ENCODE measurements around the gene JARID2.
"Not testable (repeated sequence)": the region's sequence is repeated elsewhere in the genome, so short reads cannot be mapped to it uniquely, and the experiment has no call there.

JARID2 gene

GRCh38 chr6:15296735-15297134 is 50.9 kb downstream of the JARID2 start:
- Histone ChIP-seq H3K9me3 (ENCODE audit: low read length) (no peaks in the 10 kb centered on the region), H3K36me3 (ENCODE audit: insufficient read depth, low read length) (no peaks in the 10 kb centered on the region), H3K27me3 (ENCODE audit: control insufficient read depth in 1 of 2, insufficient read depth in 2 of 2, low read length in 2 of 2) (no peaks in the 10 kb centered on the region), H3K27ac (ENCODE audit: low read depth, low read length) (no peak overlapping the region), H3K9ac (ENCODE audit: low read length) (no peak overlapping the region), H3K4me3 (ENCODE audit: low read depth in 1 of 2, low read length in 2 of 2) (no peak overlapping the region), H3K4me1 (ENCODE audit: insufficient read depth, low read length) (peaks cover 21% of the 10 kb centered on the region)

DNA sequence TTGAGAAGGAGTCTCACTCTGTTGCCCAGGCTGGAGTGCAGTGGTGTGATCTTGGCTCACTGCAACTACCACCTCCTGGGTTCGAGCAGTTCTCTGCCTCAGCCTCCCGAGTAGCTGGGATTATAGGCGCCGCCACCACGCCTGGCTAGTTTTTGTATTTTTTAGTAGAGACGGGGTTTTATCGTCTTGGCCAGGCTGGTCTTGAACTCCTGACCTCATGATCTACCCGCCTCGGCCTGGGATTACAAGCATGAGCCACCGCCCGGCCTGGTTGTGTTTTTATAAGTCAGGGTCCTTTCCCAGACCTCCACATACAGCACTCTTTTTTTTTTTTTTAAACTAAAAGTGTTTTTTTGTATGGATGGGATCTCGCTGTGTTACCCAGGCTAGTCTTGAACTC is 51.3 kb downstream of the JARID2 start:
- not testable (repeated sequence) for H3K27ac ChIP-seq (ENCODE audit: low read depth, low read length); H3K4me3 ChIP-seq (ENCODE audit: low read depth in 1 of 2, low read length in 2 of 2); H3K9me3 ChIP-seq (ENCODE audit: low read length); H3K36me3 ChIP-seq (ENCODE audit: insufficient read depth, low read length); H3K27me3 ChIP-seq (ENCODE audit: control insufficient read depth in 1 of 2, insufficient read depth in 2 of 2, low read length in 2 of 2); H3K9ac ChIP-seq (ENCODE audit: low read length)
- H3K4me1 ChIP-seq (ENCODE audit: insufficient read depth, low read length), result peaks cover 21% of the 10 kb centered on the region

GRCh38 chr6:15297895-15298590 is 52.2 kb downstream of the JARID2 start:
- Histone ChIP-seq H3K9ac (ENCODE audit: low read length) (no peak overlapping the region), H3K27me3 (ENCODE audit: control insufficient read depth in 1 of 2, insufficient read depth in 2 of 2, low read length in 2 of 2) (no peaks in the 10 kb centered on the region), H3K27ac (ENCODE audit: low read depth, low read length) (no peak overlapping the region), H3K4me1 (ENCODE audit: insufficient read depth, low read length) (peaks cover 19% of the 10 kb centered on the region), H3K9me3 (ENCODE audit: low read length) (no peaks in the 10 kb centered on the region), H3K4me3 (ENCODE audit: low read depth in 1 of 2, low read length in 2 of 2) (no peak overlapping the region), H3K36me3 (ENCODE audit: insufficient read depth, low read length) (no peaks in the 10 kb centered on the region)

DNA sequence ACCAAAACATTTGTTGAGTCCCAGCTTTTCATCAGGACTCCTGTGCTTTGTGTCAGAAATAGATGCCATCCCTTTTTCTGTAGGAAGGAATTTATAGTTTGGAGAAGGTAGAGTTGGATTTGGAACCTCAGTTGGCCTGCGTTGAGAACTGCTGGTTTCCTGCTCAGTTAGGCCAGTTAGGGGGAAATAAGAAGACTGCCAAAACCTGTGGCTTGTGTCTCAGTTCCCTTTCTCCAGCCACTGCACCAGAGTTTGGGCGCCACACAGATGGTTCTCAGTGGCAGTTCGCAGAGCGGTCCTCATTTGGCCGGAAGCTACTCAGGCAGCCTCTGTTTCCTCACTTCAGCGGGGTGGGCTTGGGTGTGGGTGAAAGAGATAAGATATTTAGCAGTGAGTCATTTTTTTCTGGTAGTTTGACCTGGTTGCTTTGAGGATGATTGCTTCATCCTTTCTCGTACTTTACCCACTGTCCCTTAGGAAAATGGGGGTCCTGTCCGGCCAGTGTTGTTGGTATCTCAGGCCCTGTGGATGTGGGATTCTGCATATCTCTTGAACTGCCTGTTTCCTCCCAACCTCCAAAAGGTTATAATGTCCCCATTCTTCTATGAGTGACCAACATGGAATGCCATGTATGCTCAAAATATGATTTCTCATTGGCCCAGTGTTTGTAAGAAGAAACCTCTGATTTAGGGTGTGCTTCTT is 53.7 kb downstream of the JARID2 start:
- no peaks in the 10 kb centered on the region for H3K36me3 ChIP-seq (ENCODE audit: insufficient read depth, low read length)
- H3K27ac ChIP-seq (ENCODE audit: low read depth, low read length), result no peak overlapping the region
- peaks cover 25% of the 10 kb centered on the region for H3K4me1 ChIP-seq (ENCODE audit: insufficient read depth, low read length)
- H3K9ac ChIP-seq (ENCODE audit: low read length), result no peak overlapping the region
- no peak overlapping the region for H3K4me3 ChIP-seq (ENCODE audit: low read depth in 1 of 2, low read length in 2 of 2)
- no peaks in the 10 kb centered on the region for H3K9me3 ChIP-seq (ENCODE audit: low read length)
- no peaks in the 10 kb centered on the region for H3K27me3 ChIP-seq (ENCODE audit: control insufficient read depth in 1 of 2, insufficient read depth in 2 of 2, low read length in 2 of 2)

DNA sequence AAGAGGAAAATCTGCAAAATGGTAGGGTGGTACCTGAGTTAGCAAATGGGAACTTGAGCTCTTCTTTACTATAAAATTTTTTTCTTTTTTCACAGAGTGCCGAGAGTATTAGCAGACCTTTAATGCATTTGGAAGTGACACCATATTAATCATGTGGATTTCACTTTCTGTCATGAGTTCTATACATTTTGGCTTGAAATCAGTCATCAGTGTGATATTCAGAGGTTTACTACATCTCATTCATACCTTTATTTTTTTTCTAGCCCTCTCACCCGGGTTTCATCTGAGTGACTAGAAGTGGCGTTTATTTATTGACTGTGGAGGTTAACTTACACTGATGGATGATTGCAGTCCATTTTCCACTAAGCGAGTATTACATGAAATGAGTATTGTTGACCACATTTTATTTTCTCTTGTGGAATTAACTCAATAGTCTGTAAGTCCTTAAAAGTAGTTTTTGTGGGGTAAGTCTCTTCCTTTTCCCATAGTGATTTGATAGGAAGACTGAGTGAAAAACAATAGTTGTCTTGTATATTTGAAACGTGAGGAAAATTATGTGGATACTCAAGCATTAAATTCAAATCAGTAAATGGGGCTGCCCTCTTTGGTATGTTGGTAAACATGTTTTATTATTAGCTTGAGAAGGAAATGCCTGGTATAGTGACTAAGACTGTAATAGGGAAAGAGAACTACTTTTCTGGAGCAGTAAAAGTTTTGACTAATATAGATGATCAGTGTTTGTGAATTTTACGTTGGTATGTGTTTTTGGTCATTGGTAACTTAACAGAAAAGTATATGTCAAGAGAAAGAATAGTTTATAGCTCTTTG is 55.5 kb downstream of the JARID2 start:
- Histone ChIP-seq H3K27ac (ENCODE audit: low read depth, low read length) (no peak overlapping the region), H3K27me3 (ENCODE audit: control insufficient read depth in 1 of 2, insufficient read depth in 2 of 2, low read length in 2 of 2) (no peaks in the 10 kb centered on the region), H3K4me1 (ENCODE audit: insufficient read depth, low read length) (peaks cover 32% of the 10 kb centered on the region), H3K36me3 (ENCODE audit: insufficient read depth, low read length) (no peaks in the 10 kb centered on the region), H3K9me3 (ENCODE audit: low read length) (no peaks in the 10 kb centered on the region), H3K9ac (ENCODE audit: low read length) (no peak overlapping the region), H3K4me3 (ENCODE audit: low read depth in 1 of 2, low read length in 2 of 2) (no peak overlapping the region)

GRCh38 chr6:15303162-15303919 is 57.5 kb downstream of the JARID2 start:
- Histone ChIP-seq H3K36me3 (ENCODE audit: insufficient read depth, low read length) (no peaks in the 10 kb centered on the region), H3K4me1 (ENCODE audit: insufficient read depth, low read length) (peaks cover 39% of the 10 kb centered on the region), H3K4me3 (ENCODE audit: low read depth in 1 of 2, low read length in 2 of 2) (no peak overlapping the region), H3K9ac (ENCODE audit: low read length) (no peak overlapping the region), H3K9me3 (ENCODE audit: low read length) (no peaks in the 10 kb centered on the region), H3K27ac (ENCODE audit: low read depth, low read length) (no peak overlapping the region), H3K27me3 (ENCODE audit: control insufficient read depth in 1 of 2, insufficient read depth in 2 of 2, low read length in 2 of 2) (no peaks in the 10 kb centered on the region)

GRCh38 chr6:15303920-15304291 is 58.0 kb downstream of the JARID2 start:
- no peak overlapping the region for H3K27ac ChIP-seq (ENCODE audit: low read depth, low read length)
- no peaks in the 10 kb centered on the region for H3K27me3 ChIP-seq (ENCODE audit: control insufficient read depth in 1 of 2, insufficient read depth in 2 of 2, low read length in 2 of 2)
- H3K4me1 ChIP-seq (ENCODE audit: insufficient read depth, low read length), result peaks cover 45% of the 10 kb centered on the region
- no peak overlapping the region for H3K9ac ChIP-seq (ENCODE audit: low read length)
- H3K36me3 ChIP-seq (ENCODE audit: insufficient read depth, low read length), result no peaks in the 10 kb centered on the region
- H3K9me3 ChIP-seq (ENCODE audit: low read length), result no peaks in the 10 kb centered on the region
- H3K4me3 ChIP-seq (ENCODE audit: low read depth in 1 of 2, low read length in 2 of 2), result no peak overlapping the region

- Histone ChIP-seq H3K27me3 (ENCODE audit: control insufficient read depth in 1 of 2, insufficient read depth in 2 of 2, low read length in 2 of 2) (no peaks in the 10 kb centered on the region), H3K27ac (ENCODE audit: low read depth, low read length) (no peak overlapping the region), H3K9me3 (ENCODE audit: low read length) (no peaks in the 10 kb centered on the region), H3K4me3 (ENCODE audit: low read depth in 1 of 2, low read length in 2 of 2) (no peak overlapping the region), H3K4me1 (ENCODE audit: insufficient read depth, low read length) (peaks cover 41% of the 10 kb centered on the region), H3K36me3 (ENCODE audit: insufficient read depth, low read length) (no peaks in the 10 kb centered on the region), H3K9ac (ENCODE audit: low read length) (no peak overlapping the region)
These were observed 58.6 kb downstream of the JARID2 start for GRCh38 chr6:15304337-15305042.

GRCh38 chr6:15305496-15305895 is 59.6 kb downstream of the JARID2 start:
- peaks cover 35% of the 10 kb centered on the region for H3K4me1 ChIP-seq (ENCODE audit: insufficient read depth, low read length)

GRCh38 chr6:15305909-15306308 is 60.0 kb downstream of the JARID2 start:
- Histone ChIP-seq H3K36me3 (ENCODE audit: insufficient read depth, low read length) (no peaks in the 10 kb centered on the region), H3K4me1 (ENCODE audit: insufficient read depth, low read length) (peaks cover 38% of the 10 kb centered on the region), H3K27me3 (ENCODE audit: control insufficient read depth in 1 of 2, insufficient read depth in 2 of 2, low read length in 2 of 2) (no peaks in the 10 kb centered on the region), H3K4me3 (ENCODE audit: low read depth in 1 of 2, low read length in 2 of 2) (no peak overlapping the region), H3K9ac (ENCODE audit: low read length) (no peak overlapping the region), H3K27ac (ENCODE audit: low read depth, low read length) (no peak overlapping the region), H3K9me3 (ENCODE audit: low read length) (no peaks in the 10 kb centered on the region)

More at GRCh38 chr6:15305496-15305895, 59.6 kb downstream of the JARID2 start:
- no peak overlapping the region for H3K27ac ChIP-seq (ENCODE audit: low read depth, low read length)
- no peak overlapping the region for H3K9ac ChIP-seq (ENCODE audit: low read length)
- H3K27me3 ChIP-seq (ENCODE audit: control insufficient read depth in 1 of 2, insufficient read depth in 2 of 2, low read length in 2 of 2), result no peaks in the 10 kb centered on the region
- H3K9me3 ChIP-seq (ENCODE audit: low read length), result no peaks in the 10 kb centered on the region
- no peak overlapping the region for H3K4me3 ChIP-seq (ENCODE audit: low read depth in 1 of 2, low read length in 2 of 2)
- no peaks in the 10 kb centered on the region for H3K36me3 ChIP-seq (ENCODE audit: insufficient read depth, low read length)
